NB4 (cell line): Measurements from ENCODE around the gene PEF1.

Experiments used
- DNase-seq: peaks from one replicate; pipeline ENCODE4 v3.0.0; 2010; ENCODE audit warnings: low read depth
- H3K4me3 ChIP-seq: one replicate; pipeline ENCODE4 v1.5.1; 2011; ENCODE audit warnings: mild to moderate bottlenecking, low read depth, low read length, moderate library complexity
- MYC ChIP-seq: IDR thresholded peaks from 2 replicates; pipeline ENCODE4 v1.6.1; 2011; ENCODE audit warnings: low read depth, low read length
- POLR2A ChIP-seq: IDR thresholded peaks from 2 replicates; pipeline ENCODE4 v1.6.1; 2011; ENCODE audit warnings: mild to moderate bottlenecking; ENCODE audit not compliant: insufficient read length; ENCODE audit errors: extremely low read depth
- TF ChIP-seq, protein P1 (sequence below): IDR thresholded peaks from one replicate; pipeline ENCODE4 v1.5.1; 2012; ENCODE audit warnings: low read depth, low read length
- TF ChIP-seq, protein P2 (sequence below): IDR thresholded peaks from 2 replicates; pipeline ENCODE4 v1.6.1; 2011; ENCODE audit warnings: low read depth, low read length

PEF1 gene

DNA sequence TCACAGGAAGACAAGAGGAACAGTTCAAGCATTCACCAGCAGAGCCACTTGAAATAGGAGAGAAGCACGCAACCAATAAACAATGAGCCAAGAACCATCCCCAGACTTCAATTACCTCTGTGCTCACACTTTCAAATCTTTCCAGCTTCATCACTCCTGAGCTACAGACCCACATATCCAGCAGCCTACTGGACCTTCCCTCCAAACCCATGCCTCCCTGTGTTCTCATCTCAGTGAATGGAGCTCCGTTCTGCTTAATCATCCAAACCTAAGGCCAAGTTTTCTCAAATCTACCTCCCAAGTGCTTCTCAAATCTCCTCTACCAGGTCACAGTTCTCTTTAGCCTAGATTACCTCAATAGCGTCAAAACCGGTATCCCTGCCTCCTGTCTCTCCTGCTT lies 3.7 kb downstream of the PEF1 start:
- no peak overlapping the region for H3K4me3 ChIP-seq
- TF ChIP-seq POLR2A: no peak
- TF ChIP-seq, protein P1, sequence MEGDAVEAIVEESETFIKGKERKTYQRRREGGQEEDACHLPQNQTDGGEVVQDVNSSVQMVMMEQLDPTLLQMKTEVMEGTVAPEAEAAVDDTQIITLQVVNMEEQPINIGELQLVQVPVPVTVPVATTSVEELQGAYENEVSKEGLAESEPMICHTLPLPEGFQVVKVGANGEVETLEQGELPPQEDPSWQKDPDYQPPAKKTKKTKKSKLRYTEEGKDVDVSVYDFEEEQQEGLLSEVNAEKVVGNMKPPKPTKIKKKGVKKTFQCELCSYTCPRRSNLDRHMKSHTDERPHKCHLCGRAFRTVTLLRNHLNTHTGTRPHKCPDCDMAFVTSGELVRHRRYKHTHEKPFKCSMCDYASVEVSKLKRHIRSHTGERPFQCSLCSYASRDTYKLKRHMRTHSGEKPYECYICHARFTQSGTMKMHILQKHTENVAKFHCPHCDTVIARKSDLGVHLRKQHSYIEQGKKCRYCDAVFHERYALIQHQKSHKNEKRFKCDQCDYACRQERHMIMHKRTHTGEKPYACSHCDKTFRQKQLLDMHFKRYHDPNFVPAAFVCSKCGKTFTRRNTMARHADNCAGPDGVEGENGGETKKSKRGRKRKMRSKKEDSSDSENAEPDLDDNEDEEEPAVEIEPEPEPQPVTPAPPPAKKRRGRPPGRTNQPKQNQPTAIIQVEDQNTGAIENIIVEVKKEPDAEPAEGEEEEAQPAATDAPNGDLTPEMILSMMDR: no peak
- TF ChIP-seq MYC: no peak
- TF ChIP-seq, protein P2, sequence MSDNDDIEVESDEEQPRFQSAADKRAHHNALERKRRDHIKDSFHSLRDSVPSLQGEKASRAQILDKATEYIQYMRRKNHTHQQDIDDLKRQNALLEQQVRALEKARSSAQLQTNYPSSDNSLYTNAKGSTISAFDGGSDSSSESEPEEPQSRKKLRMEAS: no peak
- no peak for DNase-seq

DNA sequence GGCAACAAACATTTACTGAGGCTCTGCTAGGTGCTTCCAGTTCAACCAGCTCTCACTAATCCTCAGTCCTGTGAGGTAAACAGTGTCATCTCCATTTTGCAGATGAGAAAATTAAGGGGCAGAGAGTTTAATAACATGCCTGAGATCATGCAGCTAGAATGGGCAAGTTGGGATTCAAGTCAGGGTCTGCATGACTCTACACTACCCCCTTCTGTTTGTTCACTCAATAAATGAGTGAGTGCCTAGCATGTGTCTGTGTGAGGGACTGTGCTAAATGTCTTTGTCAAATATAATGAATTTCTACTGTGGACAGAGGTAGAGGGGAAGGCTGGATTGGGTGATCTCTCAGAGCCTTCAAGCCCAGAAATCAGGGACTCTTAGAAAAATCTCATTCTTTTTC lies 4.5 kb downstream of the PEF1 start:
- no peak for DNase-seq
- no peak overlapping the region for H3K4me3 ChIP-seq
- TF ChIP-seq, protein P1: no peak
- TF ChIP-seq, protein P2: no peak
- TF ChIP-seq MYC (no peak), POLR2A (no peak)

DNA sequence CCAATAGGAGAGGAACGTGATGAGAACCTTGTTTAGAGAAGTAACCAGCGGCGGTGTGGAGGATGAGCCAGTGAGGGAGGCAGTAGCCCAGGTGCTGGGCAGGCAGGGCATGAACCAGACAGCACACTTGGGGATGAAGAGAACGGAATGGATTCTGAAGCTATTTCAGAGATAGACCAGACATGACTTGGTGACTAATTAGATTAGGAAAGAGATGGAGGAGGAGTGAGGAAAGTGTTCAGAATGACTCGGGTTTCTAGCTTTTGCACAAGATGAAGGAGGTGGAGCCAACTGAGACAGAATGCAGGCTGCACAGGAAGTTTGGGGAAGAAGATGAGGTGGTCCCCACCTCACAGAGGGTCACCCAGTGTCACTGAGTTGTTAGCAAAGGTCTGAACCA lies 5.1 kb downstream of the PEF1 start:
- TF ChIP-seq, protein P2: no peak
- TF ChIP-seq, protein P1: no peak
- TF ChIP-seq POLR2A: no peak
- DNase-seq: peak; percentile 58

DNA sequence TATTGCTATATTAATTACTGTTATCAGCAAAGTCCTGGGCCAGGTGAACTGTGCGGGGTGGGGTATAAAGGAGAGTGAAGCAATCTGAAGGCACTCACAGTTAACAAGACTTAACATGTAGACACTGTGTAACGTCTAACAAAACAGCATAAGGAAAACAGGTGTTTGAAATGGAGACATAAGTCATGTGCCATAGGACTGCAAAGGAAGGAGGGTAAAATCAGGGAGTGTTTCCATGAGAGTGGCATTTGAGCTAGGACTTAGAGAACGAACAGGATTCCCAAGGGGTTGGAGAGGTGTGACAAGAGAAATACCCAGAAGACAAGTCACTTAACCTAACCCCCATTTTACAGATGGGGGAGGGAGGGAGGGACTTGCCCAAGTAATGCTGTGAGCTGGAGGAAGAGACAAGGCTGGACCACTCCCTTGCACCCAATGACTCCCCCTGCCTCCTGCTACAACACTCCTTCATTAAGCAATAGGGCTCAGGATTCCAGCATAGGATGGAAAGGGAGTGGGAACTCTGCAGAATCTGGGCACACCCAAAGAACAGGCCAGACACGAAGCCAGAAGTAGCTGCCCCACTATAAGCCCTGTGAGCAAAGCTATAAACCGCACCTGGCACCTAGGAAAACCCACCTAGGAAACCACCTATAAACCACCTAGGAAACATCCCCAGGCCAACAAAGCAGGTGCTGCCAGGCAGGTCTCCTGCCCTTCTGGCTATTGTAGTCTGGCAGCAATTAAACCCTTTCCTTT lies 6.6 kb downstream of the PEF1 start:
- no peak for DNase-seq
- TF ChIP-seq POLR2A (no peak), MYC (no peak)
- TF ChIP-seq, protein P1: no peak
- TF ChIP-seq, protein P2: no peak
- H3K4me3 ChIP-seq: no peak overlapping the region

More for the DNA sequence above, 5.1 kb downstream of the PEF1 start:
- no peak overlapping the region for H3K4me3 ChIP-seq

DNA sequence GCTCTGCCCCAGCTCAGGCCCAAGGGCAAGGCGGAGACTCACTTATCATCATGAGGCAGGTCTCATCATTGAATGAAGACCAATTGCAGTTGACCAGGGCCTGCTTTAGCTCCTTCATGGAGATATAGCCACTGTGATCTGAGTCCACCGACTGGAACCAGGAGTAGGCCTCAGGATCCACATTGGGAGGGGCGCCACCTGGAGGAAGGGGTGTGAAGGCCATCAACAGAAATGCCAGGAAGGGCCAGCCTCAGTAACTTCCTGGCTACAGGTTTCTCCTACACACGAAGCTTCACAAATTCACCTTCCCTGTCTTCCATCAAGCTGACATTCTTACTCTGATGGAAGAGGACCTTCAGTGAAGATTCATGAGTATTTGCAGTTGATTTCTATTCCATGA lies 11.6 kb downstream of the PEF1 start:
- DNase-seq: peak; percentile 44
- no peak overlapping the region for H3K4me3 ChIP-seq
- no peak for TF ChIP-seq POLR2A
- TF ChIP-seq, protein P1: peak; percentile 60
